ENCODE measurements around the gene RALGAPA2.

DNA sequence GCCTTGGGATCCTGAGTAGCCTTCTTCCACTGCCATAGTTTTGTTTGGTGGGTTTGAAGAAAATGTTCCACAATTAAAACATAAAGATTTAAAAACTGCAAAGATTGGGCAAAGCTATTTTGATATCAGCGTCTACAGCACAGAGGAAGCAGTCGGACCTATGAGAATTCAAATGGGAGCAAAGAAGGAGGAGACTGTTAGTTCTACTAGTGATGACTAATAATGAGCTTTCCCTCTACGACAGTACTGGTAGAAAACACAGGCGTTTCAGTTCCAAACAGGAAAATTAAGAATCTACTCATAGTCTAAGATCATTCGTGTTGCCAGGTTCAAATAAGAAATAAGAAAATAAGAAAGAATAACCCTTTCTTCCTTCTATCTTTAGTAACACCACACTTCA, 223.4 kb downstream of the RALGAPA2 start:
- TF ChIP-seq CTCF (conservative IDR thresholded peaks at IDR 0.05; ENCODE audit: low read length) (no peak), EZH2phosphoT487 (IDR thresholded peaks at IDR 0.05; ENCODE audit: borderline replicate concordance) (no peak)
